GM19239 (cell line): Measurements from ENCODE around the gene STRIP1.

Experiments used
- DNase-seq: peaks from one replicate; pipeline ENCODE4 v3.0.0; 2011; ENCODE audit warnings: low spot score; ENCODE audit not compliant: insufficient read length
- FAIRE-seq: peaks from 2 replicates; lab custom pipeline; 2011; peaks lifted over from hg19 to GRCh38; lab: Jason Lieb, UNC

Gene STRIP1

DNA sequence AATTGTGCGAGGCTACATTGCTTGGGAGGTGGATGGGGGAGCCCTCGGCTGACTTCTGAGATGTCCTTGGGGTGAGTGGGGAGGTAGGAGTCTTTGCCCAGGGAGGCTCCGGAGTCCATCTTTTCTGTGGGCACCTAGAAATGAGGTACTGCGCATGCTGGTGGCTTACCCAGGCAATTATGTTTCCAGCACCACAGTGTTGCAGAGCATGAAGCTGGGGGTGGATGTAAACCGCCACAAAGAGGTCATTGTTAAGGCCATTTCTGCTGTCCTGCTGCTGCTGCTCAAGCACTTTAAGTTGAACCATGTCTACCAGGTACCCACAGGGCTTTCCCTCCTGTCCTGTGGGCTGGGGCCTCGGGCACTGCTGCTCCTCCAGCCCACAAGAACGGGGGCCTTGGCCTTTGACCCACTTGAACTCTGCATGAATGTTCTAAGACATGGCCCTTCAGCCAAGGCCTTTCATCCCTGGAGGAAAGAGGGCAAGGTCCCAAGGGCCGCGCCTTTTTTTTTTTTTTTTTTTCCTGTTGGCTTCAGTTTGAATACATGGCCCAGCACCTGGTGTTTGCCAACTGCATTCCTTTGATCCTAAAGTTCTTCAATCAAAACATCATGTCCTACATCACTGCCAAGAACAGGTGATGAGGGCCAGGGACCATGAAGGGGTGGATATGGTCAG, 14.6 kb downstream of the STRIP1 start:
- FAIRE-seq, result no peak
- DNase-seq, result no peak

DNA sequence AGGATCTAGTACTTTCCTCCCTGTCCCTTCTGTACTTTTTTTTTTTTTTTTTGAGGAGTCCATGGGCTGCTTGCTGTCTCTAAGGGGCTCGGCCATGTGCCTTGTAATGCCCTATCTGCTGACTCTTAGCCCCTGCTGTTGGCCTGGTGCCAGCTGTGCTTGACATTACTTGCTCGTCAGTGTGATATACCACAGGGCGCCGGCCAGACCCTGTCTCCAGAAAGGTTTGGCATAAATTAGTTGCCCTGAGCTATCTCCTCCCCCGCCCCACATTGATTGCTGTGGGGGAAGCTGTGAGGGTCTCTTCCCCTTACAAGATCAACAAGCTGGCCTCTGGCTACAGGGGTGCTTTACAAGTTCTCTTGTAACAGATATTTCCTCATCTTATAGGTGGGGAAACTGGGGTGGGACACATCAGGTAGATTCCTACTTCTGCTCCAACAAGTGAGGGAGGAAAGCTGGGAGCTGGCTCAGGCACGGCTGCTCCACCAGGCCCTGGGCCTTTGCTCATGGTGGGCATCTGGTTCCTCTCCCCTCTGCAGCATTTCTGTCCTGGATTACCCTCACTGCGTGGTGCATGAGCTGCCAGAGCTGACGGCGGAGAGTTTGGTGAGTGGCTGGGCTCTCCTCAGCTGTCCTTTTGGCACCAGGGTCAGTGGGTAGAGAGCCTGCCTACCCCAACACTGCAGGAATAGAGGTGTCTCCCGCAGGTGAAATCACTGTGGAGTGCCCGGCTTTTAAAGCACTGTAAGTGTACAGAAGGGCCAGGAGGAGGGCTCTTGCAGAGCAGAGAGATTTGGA, 15.6 kb downstream of the STRIP1 start:
- no peak for FAIRE-seq
- DNase-seq, result no peak

DNA sequence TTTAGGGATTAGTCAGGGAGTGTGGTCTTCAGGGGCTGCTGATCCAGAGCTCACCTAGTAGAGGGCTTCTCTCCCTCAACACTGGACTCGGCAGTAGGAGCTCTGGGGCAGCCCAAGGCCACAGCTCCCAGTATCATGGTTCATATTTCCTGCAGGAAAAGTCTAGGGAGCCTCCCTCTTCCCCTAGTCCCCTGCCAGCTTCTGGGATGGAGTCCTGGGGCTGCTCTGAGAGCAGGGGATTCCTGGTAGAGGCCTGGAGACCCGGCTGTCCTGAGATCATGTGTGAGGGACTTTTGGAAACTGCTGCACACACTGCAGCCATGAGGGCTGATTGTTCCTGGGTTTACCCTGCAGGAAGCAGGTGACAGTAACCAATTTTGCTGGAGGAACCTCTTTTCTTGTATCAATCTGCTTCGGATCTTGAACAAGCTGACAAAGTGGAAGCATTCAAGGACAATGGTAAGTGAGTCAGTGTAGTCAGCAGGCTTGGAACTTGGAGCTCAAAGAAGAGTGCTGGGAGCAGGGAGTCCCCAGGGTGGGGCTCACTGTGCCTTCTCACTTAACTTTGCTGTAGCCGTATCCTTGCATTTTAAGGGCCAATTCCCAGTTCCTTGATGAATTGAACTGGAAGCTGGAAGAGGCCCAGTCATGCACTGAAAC, 16.3 kb downstream of the STRIP1 start:
- DNase-seq (no peak), FAIRE-seq (no peak)

DNA sequence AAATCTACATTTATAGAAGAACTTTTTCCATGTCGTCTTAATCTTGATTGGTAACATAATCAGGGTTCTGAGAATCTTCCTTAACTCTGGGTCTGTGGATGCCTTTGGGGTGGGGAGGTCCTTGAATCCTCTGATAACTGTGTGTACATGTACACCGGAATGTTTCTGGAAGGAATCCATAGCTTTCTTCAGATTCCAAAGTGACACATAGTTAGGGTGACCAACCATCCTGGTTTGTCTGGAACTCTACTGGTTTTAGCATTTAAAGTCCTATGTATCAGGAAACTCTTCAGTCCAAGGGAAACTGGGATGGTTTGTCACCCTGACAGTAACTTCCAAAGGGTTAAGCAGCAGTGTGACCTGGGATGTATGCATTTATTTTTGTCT, 16.8 kb downstream of the STRIP1 start:
- no peak for DNase-seq
- FAIRE-seq, result no peak

DNA sequence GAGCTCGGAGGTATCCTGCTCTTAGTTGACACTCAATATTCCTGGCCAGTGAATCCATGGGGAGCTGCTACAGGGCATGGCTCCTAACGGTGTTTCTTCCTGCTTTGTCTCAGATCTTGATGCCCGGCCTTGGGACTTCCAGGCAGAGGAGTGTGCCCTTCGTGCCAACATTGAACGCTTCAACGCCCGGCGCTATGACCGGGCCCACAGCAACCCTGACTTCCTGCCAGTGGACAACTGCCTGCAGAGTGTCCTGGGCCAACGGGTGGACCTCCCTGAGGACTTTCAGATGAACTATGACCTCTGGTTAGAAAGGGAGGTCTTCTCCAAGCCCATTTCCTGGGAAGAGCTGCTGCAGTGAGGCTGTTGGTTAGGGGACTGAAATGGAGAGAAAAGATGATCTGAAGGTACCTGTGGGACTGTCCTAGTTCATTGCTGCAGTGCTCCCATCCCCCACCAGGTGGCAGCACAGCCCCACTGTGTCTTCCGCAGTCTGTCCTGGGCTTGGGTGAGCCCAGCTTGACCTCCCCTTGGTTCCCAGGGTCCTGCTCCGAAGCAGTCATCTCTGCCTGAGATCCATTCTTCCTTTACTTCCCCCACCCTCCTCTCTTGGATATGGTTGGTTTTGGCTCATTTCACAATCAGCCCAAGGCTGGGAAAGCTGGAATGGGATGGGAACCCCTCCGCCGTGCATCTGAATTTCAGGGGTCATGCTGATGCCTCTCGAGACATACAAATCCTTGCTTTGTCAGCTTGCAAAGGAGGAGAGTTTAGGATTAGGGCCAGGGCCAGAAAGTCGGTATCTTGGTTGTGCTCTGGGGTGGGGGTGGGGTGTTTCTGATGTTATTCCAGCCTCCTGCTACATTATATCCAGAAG, 19.4 kb downstream of the STRIP1 start:
- DNase-seq (peak; percentile 66), FAIRE-seq (no peak)

DNA sequence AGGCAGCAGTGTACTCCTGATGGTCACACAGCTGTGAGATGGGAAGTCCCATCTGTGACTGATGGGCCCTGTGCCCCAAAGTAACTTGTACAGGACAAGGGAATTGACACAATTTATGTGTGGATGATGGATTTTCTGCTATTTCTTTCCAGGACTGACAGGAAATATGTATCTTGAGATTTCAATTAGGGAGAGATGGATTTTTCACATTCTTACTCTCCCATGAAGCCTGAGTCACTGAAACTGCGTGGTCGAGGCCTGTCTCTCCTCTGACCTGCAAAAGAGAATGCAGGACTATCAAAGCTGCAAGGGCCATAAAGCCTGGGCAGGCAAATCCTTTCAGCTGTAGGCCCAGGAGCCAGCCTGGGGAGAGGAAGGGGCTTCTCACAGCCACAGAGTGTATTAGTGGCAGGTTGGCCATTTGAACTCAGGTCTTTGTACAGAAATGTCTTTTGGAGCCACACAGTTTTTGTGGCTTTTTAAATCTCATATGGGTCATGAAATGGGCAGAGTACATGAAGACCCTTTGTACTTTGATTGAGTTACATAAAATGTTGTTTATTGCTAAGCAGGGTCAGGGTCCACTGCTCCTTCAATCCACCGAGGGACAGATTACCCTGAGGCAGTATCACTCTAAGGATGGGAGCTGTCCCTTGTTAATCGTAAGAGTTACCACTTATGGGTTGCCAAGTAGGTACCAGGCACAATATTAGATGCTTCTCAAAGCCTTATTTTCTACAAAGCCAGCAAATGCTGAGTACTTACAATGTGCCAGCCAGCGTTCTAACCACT, 21.3 kb downstream of the STRIP1 start:
- DNase-seq, result no peak
- no peak for FAIRE-seq

DNA sequence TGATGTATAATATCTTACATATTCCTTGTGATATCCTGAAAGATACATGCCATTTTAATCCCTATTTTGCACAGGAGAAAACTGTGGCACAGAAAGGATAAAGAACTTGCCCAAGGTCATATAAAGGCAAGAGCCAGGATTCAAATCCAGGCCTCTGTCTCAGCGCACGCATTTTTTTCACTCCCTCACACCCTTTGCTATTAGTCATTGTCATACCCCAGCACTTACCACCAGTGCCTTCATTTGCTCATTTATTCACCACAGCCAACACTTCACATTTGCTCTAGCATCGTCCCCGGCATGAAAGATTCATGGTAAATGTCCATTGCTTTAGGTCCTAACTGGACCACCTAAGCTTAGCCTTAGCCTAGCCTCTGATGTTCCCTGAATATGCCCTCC, 21.9 kb downstream of the STRIP1 start:
- no peak for FAIRE-seq

DNA sequence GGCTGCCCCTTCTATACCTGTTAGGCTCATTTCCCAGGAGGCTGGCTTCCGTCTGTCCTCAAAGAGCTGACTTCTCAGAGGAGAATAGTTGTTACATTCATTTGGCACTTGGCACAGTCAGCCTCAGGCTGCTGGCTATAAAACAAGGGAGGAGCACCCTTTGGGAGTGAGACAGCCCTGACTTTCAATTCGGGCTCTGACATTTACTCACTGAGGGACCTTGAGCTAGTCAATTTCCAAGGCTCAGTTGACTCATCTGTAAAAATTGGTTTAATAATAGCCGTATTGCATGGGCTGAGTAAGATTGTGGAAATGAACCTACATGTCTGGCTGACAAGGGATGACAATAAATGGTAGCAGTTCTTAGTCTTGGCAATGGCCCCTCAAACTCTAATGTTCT, 22.4 kb downstream of the STRIP1 start:
- FAIRE-seq, result no peak
- no peak for DNase-seq

More for the DNA sequence above, 21.9 kb downstream of the STRIP1 start:
- no peak for DNase-seq

DNA sequence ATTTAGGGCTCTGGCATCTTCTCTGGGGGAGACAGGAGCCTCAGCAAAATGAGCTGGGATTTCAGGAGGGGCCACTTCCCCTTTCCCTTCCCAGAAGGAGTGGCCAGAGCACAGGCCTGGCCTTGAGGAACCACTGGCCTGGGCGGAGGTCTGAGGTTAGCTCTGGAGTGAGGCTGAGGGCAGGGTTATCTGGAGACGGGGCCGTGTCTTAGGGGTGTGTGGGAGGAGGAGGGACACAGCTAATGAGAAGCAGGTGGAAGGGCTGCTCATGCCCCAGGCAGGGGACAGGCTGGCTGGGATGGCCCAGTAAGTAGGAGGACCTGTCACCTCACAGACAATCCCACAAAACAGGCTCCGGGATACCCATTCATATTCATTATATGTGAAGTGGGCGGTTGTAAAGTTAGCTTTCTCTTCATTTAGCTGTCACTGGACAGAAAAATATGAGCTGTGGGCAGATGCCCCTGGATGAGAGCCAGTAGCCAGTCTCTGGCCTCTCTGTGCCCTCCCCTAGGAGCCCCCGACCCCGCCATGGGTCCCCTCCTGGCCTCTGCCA, 23.6 kb downstream of the STRIP1 start:
- DNase-seq (no peak), FAIRE-seq (no peak)

DNA sequence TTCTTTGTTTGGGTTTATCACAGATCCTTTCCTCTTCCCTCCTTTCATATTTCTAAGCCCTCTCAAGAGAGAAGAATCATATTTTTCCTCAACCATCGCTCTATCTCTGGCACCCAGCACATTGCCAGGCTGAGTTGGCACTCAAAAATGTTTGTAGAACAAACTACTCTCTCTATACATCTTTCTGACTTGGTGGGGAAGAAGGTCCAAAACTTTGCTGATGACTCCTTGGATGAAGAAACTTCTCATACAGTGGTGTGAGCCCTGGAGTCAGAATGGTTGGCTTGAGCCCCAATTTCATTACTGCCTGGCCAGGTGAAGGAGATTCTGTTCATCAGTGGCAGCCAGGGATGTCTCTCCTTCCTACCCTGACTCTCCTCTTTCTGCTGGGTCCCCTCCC, 24.2 kb downstream of the STRIP1 start:
- DNase-seq (no peak), FAIRE-seq (no peak)

DNA sequence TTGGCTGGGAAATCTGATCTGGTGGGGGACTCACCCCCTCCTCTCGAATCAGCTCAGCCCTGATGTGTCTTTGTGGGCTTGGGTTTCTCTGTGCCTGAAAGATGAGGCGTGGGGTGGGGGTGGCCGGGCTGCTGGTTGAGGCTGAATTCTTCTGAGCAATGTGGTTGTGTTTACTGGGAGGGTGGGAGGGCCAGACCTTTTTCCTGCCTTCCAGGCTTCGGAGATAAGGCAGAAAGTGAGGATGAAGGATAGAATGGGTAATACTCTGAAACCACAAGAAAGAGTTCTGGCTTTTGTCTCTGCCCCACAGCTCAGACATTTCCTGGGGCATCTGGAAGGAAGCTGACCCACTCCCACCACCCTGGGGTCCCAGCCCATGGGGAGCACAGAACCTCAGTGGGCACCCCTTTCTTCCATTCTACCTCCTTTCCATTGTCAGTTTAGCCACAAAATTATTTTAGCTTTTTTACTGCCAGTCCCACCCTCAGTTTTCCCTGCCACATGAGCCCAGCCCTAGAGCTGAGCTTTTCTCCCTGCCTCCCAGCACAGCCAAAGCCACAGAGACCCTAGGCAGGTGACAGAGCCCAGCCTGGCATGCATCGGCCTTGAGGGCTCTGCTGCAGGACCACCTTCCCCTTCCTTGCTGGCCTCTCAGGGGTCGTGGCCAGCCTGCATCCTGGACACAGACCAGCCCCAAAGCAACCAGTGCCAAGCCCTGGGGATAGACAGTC, 24.9 kb downstream of the STRIP1 start:
- FAIRE-seq, result no peak
- DNase-seq, result no peak

DNA sequence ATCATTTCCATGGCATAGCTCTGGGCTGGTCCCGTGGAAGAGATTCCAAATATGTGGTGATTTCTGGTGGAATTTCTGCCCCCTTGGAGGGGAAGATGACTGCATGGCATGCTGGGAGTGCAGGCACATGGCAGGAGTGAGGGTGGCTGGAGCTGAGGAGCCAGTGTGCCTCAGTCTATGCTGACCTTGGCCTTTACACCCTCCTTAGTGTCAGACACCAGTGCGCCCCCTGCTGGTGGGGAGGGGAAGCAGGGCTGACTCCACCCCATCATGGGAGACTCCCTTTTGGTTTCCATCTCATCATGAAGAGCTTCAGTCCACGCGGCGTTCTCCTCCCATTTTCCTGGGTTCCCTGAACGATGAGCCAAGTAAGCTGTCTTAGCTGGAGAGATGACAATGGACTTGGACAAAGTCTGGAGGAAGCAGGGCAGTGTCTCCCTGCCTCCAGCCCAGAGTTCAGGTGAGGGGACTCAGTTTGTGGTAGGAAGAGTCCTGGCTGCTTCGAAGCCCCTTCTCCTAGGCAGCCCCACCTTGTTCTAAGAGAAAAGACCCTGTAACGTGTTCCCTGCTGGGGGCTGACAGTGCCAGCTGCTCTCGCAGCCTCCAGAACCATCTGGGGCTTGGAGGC, 25.7 kb downstream of the STRIP1 start:
- DNase-seq (no peak), FAIRE-seq (peak; percentile 11)

DNA sequence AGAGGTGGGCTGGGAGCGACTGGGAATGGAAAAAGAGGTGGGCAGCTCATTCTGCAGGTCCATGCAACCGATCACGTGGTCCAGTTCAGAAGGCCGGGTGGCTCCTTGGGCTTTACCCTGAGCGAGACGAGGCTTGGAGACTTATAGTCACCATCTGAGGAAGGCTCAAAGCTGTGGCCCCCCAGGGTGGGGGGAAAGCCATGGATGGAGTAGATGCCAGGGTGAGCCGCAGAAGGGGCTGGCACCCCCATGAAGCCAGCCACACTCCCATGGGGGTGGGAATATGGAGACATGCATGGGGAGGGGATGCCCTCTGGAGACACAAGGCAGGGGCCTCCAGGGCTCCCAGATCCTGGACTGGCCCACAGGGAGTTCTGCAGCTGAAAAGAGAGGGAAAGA, 26.2 kb downstream of the STRIP1 start:
- DNase-seq, result no peak
- FAIRE-seq, result no peak

DNA sequence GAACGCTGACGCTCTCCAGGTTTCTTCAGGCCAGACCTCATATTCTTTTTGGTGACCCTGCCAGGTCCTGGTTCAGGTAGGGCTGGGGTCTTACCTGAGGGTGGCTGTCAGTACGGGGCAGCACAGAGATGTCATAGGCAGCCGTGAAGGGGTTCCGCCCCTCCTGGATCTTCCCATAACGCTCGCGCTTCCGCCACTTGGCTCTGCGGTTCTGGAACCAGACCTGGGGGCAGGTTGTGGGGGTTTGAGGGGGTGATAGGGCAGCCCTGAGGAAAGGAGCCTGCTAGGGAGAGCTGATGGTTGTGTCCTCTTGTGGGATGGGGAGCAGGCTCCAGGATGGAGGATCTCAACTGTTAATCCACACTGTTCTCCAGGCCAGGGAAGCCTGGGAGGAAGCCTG, 26.9 kb downstream of the STRIP1 start:
- FAIRE-seq (no peak), DNase-seq (no peak)

DNA sequence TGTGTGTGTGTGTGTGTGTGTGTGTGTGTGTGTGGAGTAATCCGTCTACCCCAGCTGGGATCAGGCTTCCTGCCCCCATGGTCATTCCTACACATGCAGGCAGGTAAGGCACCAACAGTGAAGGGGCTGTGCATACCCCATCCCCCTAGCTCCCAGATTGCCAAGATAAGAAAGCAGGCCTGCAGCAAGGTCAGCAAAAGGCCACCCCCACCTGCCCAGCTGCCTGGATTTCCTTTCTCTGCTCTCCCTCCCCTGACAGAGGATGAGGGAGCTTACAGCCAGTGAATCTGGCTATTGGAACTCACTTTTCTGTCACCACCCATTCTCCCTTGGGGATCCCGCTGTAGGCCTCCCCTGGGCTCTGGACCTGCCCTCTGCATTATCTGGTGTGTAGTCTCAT, 28.2 kb downstream of the STRIP1 start:
- DNase-seq (no peak), FAIRE-seq (no peak)

DNA sequence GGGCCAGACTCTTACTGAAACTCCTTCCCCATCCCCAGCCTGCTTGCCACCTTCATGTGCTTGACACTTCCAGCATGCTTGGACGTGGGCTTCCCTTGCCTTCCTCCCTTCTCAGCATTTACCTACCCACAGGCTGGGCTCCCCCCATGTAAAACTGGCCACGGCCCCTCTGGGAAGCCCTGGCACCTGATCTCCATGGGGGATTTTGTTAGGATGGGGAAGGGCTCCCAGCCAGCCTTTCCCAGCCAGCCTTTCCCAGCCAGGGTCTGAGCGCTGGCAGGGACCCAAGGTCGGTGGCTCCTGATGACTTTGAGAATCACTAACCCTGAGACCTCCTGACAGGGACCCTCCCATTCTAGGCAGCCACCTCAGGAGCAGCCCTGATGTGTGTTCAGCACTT, 29.4 kb downstream of the STRIP1 start:
- DNase-seq, result no peak
- no peak for FAIRE-seq

DNA sequence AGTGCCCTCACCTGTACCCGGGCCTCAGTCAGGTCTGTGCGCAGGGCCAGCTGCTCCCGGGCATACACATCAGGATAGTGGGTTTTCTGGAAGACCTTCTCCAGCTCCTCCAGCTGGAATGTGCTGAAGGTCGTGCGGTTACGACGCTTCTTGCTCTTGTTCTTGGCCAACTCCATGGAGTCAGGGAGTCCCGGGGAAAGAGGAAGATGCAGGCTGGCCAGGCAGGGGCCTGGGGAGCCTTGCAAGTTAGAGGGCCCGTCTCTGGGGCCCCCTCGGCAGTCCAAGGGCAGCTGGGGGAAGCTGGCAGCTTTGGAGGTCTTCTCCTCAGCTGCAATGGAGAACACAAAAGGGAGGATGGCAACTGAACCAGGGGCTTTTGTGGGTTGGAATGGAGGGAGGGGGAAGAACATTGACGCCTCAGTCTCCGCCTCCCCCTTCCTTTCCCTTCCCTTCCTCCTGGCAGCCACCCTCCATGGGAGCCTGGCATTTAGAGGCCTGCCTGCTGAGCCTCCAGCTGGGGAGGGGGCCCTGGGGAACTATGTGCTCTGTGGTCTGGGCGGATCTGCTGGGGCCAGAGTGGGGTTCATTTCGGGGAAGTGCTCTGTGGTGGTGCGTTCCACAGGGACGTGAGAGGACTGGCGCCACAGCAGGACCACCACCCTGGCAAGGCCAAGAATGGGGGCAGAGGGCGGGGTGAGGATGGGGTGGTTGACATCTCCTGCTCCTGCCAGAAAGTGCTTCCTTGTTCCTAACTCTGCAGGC, 30.3 kb downstream of the STRIP1 start:
- DNase-seq (no peak), FAIRE-seq (no peak)

DNA sequence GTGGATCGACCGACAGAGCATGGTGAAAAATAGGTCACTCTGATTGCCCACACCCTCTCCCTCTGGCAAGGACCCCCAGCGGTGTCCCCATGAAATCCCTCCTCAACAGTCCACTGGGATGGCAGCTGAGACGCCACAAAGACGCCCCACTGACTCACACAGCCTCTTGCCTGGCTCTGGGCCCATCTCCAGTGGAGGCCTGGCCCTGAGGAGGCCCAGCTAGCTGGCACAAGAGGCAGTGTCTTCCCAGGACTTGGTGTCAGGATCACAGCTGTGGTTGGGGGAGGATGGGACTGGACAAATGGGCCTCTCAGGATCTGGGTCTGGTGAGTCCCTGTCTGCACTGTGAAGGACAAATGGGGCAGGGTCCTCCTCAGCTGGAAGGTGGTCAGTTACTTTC, 31.4 kb downstream of the STRIP1 start:
- DNase-seq (no peak), FAIRE-seq (no peak)
